Measurements from ENCODE around the gene ADM2. TPM values are rescaled to one million over a fixed set of nuclear protein-coding genes. Genes with fewer than 3 reads are reported as not detected.

Gene ADM2
- total RNA-seq, 1 experiment from 2014 or later = 11.9 TPM

- Histone ChIP-seq H3K56ac (ENCODE audit: insufficient read length, low read depth, low read length) (no peak overlapping the region), H4K8ac (replicated peaks; ENCODE audit: insufficient read length, low read depth, low read length) (no peak overlapping the region), H2AFZ (ENCODE audit: low read length) (no peak overlapping the region), H3K18ac (ENCODE audit: insufficient read length, low read depth, low read length) (no peak overlapping the region), H3K23me2 (ENCODE audit: insufficient read length, low read depth, low read length, poor library complexity, severe bottlenecking) (no peaks in the 10 kb centered on the region), H3K4me1 (ENCODE audit: insufficient read depth, low read length) (no peaks in the 10 kb centered on the region), H4K5ac (ENCODE audit: insufficient read length, low read depth, low read length) (no peak overlapping the region), H3K4ac (ENCODE audit: low read depth, low read length) (no peak overlapping the region), H3K4me2 (ENCODE audit: insufficient read depth, insufficient read length, low read length) (no peak overlapping the region), H4K20me1 (ENCODE audit: control insufficient read depth, insufficient read depth, insufficient read length) (no peaks in the 10 kb centered on the region), H3T11ph (ENCODE audit: low read length) (no peak overlapping the region), H3K9me3 (ENCODE audit: control insufficient read depth, low read depth, low read length) (no peaks in the 10 kb centered on the region), H2BK20ac (ENCODE audit: low read depth, low read length, poor library complexity, severe bottlenecking) (no peak overlapping the region), H3K9ac (ENCODE audit: extremely low read depth, insufficient read length, low read length) (no peak overlapping the region), H3K23ac (ENCODE audit: insufficient read length, low read depth, low read length) (no peak overlapping the region), H4K91ac (ENCODE audit: insufficient read length, low read depth, low read length) (no peak overlapping the region), H3K27ac (ENCODE audit: insufficient read length, low read depth, low read length) (no peak overlapping the region), H2BK15ac (ENCODE audit: low read depth, low read length) (no peak overlapping the region), H3K79me2 (ENCODE audit: insufficient read depth, low read length) (no peaks in the 10 kb centered on the region), H2BK12ac (ENCODE audit: insufficient read length, low read depth, low read length) (no peak overlapping the region), H2AK5ac (ENCODE audit: insufficient read length, low read length) (no peak overlapping the region), H3K14ac (ENCODE audit: insufficient read depth, low read length) (no peak overlapping the region), H3K27me3 (ENCODE audit: insufficient read depth, low read length) (no peaks in the 10 kb centered on the region), H2BK120ac (ENCODE audit: low read depth, low read length, poor library complexity, severe bottlenecking) (no peak overlapping the region), H2BK5ac (ENCODE audit: insufficient read length, low read length) (no peak overlapping the region), H3K79me1 (ENCODE audit: insufficient read depth, low read depth, low read length, poor library complexity, severe bottlenecking) (no peaks in the 10 kb centered on the region)
- DNase-seq = no peak
- no peak overlapping the region for H3K4me3 Mint-ChIP-seq
- TF ChIP-seq, protein P1, sequence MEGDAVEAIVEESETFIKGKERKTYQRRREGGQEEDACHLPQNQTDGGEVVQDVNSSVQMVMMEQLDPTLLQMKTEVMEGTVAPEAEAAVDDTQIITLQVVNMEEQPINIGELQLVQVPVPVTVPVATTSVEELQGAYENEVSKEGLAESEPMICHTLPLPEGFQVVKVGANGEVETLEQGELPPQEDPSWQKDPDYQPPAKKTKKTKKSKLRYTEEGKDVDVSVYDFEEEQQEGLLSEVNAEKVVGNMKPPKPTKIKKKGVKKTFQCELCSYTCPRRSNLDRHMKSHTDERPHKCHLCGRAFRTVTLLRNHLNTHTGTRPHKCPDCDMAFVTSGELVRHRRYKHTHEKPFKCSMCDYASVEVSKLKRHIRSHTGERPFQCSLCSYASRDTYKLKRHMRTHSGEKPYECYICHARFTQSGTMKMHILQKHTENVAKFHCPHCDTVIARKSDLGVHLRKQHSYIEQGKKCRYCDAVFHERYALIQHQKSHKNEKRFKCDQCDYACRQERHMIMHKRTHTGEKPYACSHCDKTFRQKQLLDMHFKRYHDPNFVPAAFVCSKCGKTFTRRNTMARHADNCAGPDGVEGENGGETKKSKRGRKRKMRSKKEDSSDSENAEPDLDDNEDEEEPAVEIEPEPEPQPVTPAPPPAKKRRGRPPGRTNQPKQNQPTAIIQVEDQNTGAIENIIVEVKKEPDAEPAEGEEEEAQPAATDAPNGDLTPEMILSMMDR (conservative IDR thresholded peaks at IDR 0.05) = no peak
- peaks cover 3 to 11% of the 10 kb centered on the region in 2 experiments; a peak in 3 of 4 replicates for H3K4me1 Mint-ChIP-seq
- no CpG with 5 or more reads among the region's 28 CpGs for WGBS (ENCODE audit: extremely low coverage, insufficient read length, low lambda C conversion rate)
- no peaks in the 10 kb centered on the region for H3K27me3 Mint-ChIP-seq (ENCODE audit: low read depth)
- no peak overlapping the region; a peak in 1 of 7 replicates for H3K27ac Mint-ChIP-seq
- H3K9me3 Mint-ChIP-seq = no peaks in the 10 kb centered on the region
- peaks cover 4 to 54% (median 28%) of the 10 kb centered on the region in 3 experiments; a peak in 6 of 7 replicates for H3K36me3 Mint-ChIP-seq (ENCODE audit: insufficient read depth in 1 of 3, low read depth in 3 of 3)
Observed at GRCh38 chr22:50443801-50444625, 37.3 kb upstream of the ADM2 start.
